HepG2 (cell line): Measurements from ENCODE around the gene ZBTB20. TPM values are rescaled to one million over a fixed set of nuclear protein-coding genes. Genes with fewer than 3 reads are reported as not detected.

Source experiments
- ATAC-seq: fragments of 200-7000 bp; cut with Tn5 transposase; 3 replicates; pipeline ENCODE4 v1.9.1; 2020; ENCODE audit warnings: mild to moderate bottlenecking, moderate library complexity
- BruUV-seq: library from RNA; stranded (reverse); fragments of 400-500 nt; replicated peaks from 2 replicates; lab custom pipeline; 2021; lab: Mats Ljungman, UMichigan
- CTCF ChIA-PET: fragments of 300-600 bp; formaldehyde crosslinking; extraction: SDS; loops from one replicate; lab custom pipeline; 2021; ENCODE audit warnings: low total read pairs, inconsistent platforms, low intra/inter-chr PET ratio; lab: Yijun Ruan, JAX
- POLR2A ChIA-PET: fragments of 350-600 bp; sonication (Branson Sonifier 250); formaldehyde crosslinking; loops from one replicate; lab custom pipeline; 2020; ENCODE audit warnings: antibody characterized with exemption, inconsistent platforms; lab: Yijun Ruan, JAX
- DNase-seq: peaks from one replicate; pipeline ENCODE4 v3.0.0-alpha.2; 2015; ENCODE audit warnings: low spot score
- FAIRE-seq: peaks from 3 replicates; lab custom pipeline; 2011; peaks lifted over from hg19 to GRCh38; lab: Jason Lieb, UNC
- H2AFZ ChIP-seq: one replicate; pipeline ENCODE4 v1.6.1; 2011; ENCODE audit warnings: low read length, inconsistent platforms
- H3K27ac ChIP-seq: fragments of 300-600 bp; 3 replicates; pipeline ENCODE4 v1.8.0; 2011; ENCODE audit warnings: mixed run types, mild to moderate bottlenecking, mixed read lengths, low read length, inconsistent platforms; ENCODE audit not compliant: insufficient read depth; ENCODE audit errors: extremely low read length
- H3K27me3 ChIP-seq, 2 experiments: fragments of 200-600 bp in 1 of 2; 2 replicates in 1 of 2; 3 replicates in 1 of 2; pipeline versions ENCODE4 v1.6.0 to v1.8.0; 2011; ENCODE audit warnings: low read length in 2 of 2, mild to moderate bottlenecking in 2 of 2, moderate library complexity in 2 of 2, inconsistent platforms in 1 of 2; ENCODE audit not compliant: insufficient read depth in 2 of 2, control insufficient read depth in 1 of 2
- H3K36me3 ChIP-seq, 2 experiments: fragments of 200-600 bp in 1 of 2; replicated peaks in 1 of 2; 2 replicates in 1 of 2; 3 replicates in 1 of 2; pipeline versions ENCODE4 v1.5.1 to v1.8.0; 2011; ENCODE audit warnings: low read length in 2 of 2, inconsistent platforms in 1 of 2; ENCODE audit not compliant: insufficient read depth in 2 of 2, control insufficient read depth in 1 of 2
- H3K4me1 ChIP-seq: 2 replicates; pipeline ENCODE4 v1.5.1; 2012; ENCODE audit warnings: low read length, inconsistent platforms; ENCODE audit not compliant: insufficient read depth
- H3K4me2 ChIP-seq: 2 replicates; pipeline ENCODE4 v1.6.0; 2011; ENCODE audit warnings: low read depth, low read length, inconsistent platforms
- H3K4me3 ChIP-seq, 3 experiments: fragments of 200-600 bp in 1 of 3; sonication (generic), shearing (Covaris generic) in 1 of 3; replicated peaks in 1 of 3; 2 replicates each; pipeline ENCODE4 v1.5.1; 2011 to 2016; ENCODE audit warnings: low read length in 3 of 3, inconsistent platforms in 2 of 3, low read depth in 2 of 3, mild to moderate bottlenecking in 2 of 3, control low read depth in 1 of 3, mixed read lengths in 1 of 3; ENCODE audit not compliant: insufficient read depth in 1 of 3
- H3K79me2 ChIP-seq: one replicate; pipeline ENCODE4 v1.6.1; 2011; ENCODE audit warnings: low read length, inconsistent platforms; ENCODE audit not compliant: insufficient read depth
- H3K9ac ChIP-seq: 2 replicates; pipeline ENCODE4 v1.6.0; 2011; ENCODE audit warnings: mild to moderate bottlenecking, low read depth, low read length, inconsistent platforms; ENCODE audit not compliant: insufficient read depth
- H3K9me3 ChIP-seq: 2 replicates; pipeline ENCODE4 v1.5.1; 2012; ENCODE audit warnings: mild to moderate bottlenecking, low read length
- H4K20me1 ChIP-seq: 2 replicates; pipeline ENCODE4 v1.6.0; 2011; ENCODE audit warnings: inconsistent platforms, mild to moderate bottlenecking, low read length, moderate library complexity; ENCODE audit not compliant: insufficient read depth
- CC2D1A ChIP-seq: sonication (generic); formaldehyde crosslinking; IDR thresholded peaks from 2 replicates; pipeline ENCODE4 v1.8.1; 2023; ENCODE audit warnings: mild to moderate bottlenecking, missing genetic modification reagents
- CREB1 ChIP-seq, 2 experiments: fragments of 450-650 bp in 1 of 2; IDR thresholded peaks; 2 replicates each; pipeline ENCODE4 v1.6.1; 2016 to 2017; ENCODE audit warnings: control low read depth in 1 of 2, mild to moderate bottlenecking in 1 of 2, missing compliant biosample characterization in 1 of 2, missing genetic modification characterization in 1 of 2
- CREM ChIP-seq, 2 experiments: sonication (generic) in 1 of 2; formaldehyde crosslinking in 1 of 2; IDR thresholded peaks; 2 replicates each; pipeline versions ENCODE4 v1.4.0 to v1.6.1; 2016 to 2020; ENCODE audit warnings: antibody characterized with exemption in 1 of 2, mild to moderate bottlenecking in 1 of 2, missing genetic modification reagents in 1 of 2
- ESRRA ChIP-seq: sonication (generic); formaldehyde crosslinking; IDR thresholded peaks from 2 replicates; pipeline ENCODE4 v1.5.1; 2020; ENCODE audit warnings: mild to moderate bottlenecking, low read depth, missing genetic modification reagents
- MTF2 ChIP-seq: sonication (generic); formaldehyde crosslinking; IDR thresholded peaks from 2 replicates; pipeline ENCODE4 v1.5.0; 2020; ENCODE audit warnings: missing genetic modification reagents, borderline replicate concordance
- NCOA5 ChIP-seq: sonication (generic); formaldehyde crosslinking; IDR thresholded peaks from 2 replicates; pipeline ENCODE4 v1.4.0; 2020; ENCODE audit warnings: missing genetic modification reagents
- REL ChIP-seq: sonication (generic); formaldehyde crosslinking; conservative IDR thresholded peaks from 2 replicates; pipeline ENCODE4 v1.8.0; 2022; ENCODE audit warnings: mild to moderate bottlenecking, missing genetic modification reagents, moderate library complexity
- TCF12 ChIP-seq, 2 experiments: fragments of 450-650 bp in 1 of 2; sonication (generic) in 1 of 2; formaldehyde crosslinking in 1 of 2; IDR thresholded peaks; 2 replicates each; pipeline versions ENCODE4 v1.6.1 to v1.8.0; 2017 to 2022; ENCODE audit warnings: antibody characterized with exemption in 1 of 2, mild to moderate bottlenecking in 1 of 2, missing genetic modification reagents in 1 of 2, moderate library complexity in 1 of 2
- TCF7L2 ChIP-seq: IDR thresholded peaks from 2 replicates; pipeline ENCODE4 v1.6.1; 2011; ENCODE audit warnings: mild to moderate bottlenecking, low read depth, low read length, moderate library complexity
- ZFP37 ChIP-seq: sonication (generic); formaldehyde crosslinking; IDR thresholded peaks from 2 replicates; pipeline ENCODE4 v1.4.0; 2020; ENCODE audit warnings: missing genetic modification reagents, borderline replicate concordance
- ZMYM2 ChIP-seq: sonication (generic); formaldehyde crosslinking; IDR thresholded peaks from 2 replicates; pipeline ENCODE4 v1.8.0; 2022; ENCODE audit warnings: mild to moderate bottlenecking, missing genetic modification reagents
- ZNF709 ChIP-seq: sonication (generic); formaldehyde crosslinking; IDR thresholded peaks from 2 replicates; pipeline ENCODE4 v1.5.0; 2020; ENCODE audit warnings: mild to moderate bottlenecking, missing genetic modification reagents
- ZSCAN30 ChIP-seq: sonication (generic); formaldehyde crosslinking; IDR thresholded peaks from 2 replicates; pipeline ENCODE4 v1.5.0; 2020; ENCODE audit warnings: mild to moderate bottlenecking, missing genetic modification reagents
- WGBS: methylation state at CpG from one replicate; pipeline ENCODE4 v1.1.6; 2017; ENCODE audit warnings: low lambda C conversion rate; 5-methylcytosine and 5-hydroxymethylcytosine counted together
- in situ Hi-C: cut with HindIII; loops from 2 replicates; pipeline ENCODE4 v1.10.0; 2017; ENCODE audit warnings: low pct_unique_long_range_greater_than_20kb; ENCODE audit not compliant: extremely low pct_ligation_motif_present
- intact Hi-C: fragments of 100-400 bp; cut with micrococcal nuclease; formaldehyde crosslinking; loops from one replicate; pipeline ENCODE4 v1.10.0; 2022; ENCODE audit not compliant: unreplicated experiment
- polyA plus RNA-seq, 8 experiments: library from polyadenylated mRNA; depleted of rRNA in 3 of 8; stranded (reverse) in 7 of 8; unstranded in 1 of 8; fragments of >200 nt; fragmentation: Illumina TruSeq in 4 of 8; extraction: Trizol in 4 of 8; gene quantifications; 2 replicates each; pipeline versions ENCODE4 v1.2.1 to v1.2.3, GENCODE V29; 2011 to 2016; ENCODE audit warnings: low read depth in 4 of 8, missing spikeins in 1 of 8, mixed read lengths in 1 of 8; ENCODE audit not compliant: insufficient read depth in 1 of 8
- total RNA-seq, 5 experiments: library from RNA; depleted of rRNA; stranded (reverse); fragments of >200 nt; fragmentation: Illumina TruSeq; extraction: Trizol; gene quantifications; 2 replicates each; pipeline ENCODE4 v1.2.3, GENCODE V29; 2016; ENCODE audit warnings: low read depth in 1 of 5
- TF ChIP-seq, protein P1 (sequence below): sonication (generic); formaldehyde crosslinking; IDR thresholded peaks from 2 replicates; pipeline ENCODE4 v1.8.0; 2022; ENCODE audit warnings: mild to moderate bottlenecking, missing genetic modification reagents

ZBTB20 gene
- total and polyA plus RNA-seq, 2 of the 13 experiments (the other 11 are each of a cell fraction or from before 2014, with no cell fraction given) = 1.9 to 8.8 TPM

DNA sequence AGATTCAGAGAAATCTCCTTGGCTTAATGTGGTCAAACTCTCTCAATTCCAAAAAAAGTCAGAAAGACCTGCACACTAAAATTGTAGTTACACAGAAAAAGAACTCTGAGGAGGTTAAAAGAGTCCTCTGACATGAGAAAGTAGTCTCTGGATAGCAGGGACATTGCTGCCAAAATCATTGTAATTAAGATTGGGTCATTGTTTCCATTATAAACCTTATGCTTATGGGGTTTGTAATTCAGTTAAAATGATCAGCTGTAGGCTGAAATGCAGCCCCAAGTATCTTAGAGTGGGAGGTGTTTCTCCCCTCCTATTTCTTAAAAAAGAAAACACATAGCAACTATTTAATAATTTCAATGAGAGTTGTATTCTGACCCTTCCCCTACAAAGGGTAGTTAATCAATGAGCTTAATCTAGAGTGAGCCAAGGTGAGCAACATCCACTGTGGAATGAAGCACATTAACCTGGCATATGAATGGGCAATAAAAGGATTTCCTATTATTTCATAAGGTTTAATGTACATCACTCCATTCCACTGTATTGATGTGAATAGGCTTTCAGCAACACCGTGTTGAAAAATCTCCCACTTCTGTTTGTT lies 446.4 kb downstream of the ZBTB20 start:
- no peak for FAIRE-seq
- ATAC-seq = no peak

More for the DNA sequence above, 446.4 kb downstream of the ZBTB20 start:
- 71% methylated on average over 1 of the region's 1 CpG for WGBS
- in situ Hi-C loops (no loop called here), intact Hi-C loops (loop anchor here (10.0 kb wide), 1 partner anchor 176 kb away; no protein-coding TSS in a partner anchor)
- POLR2A ChIA-PET = no interaction called here
- no peak overlapping the region for H3K4me2 ChIP-seq
- no peak overlapping the region for H3K27ac ChIP-seq
- no TSS peak for BruUV-seq
- H2AFZ ChIP-seq = no peak overlapping the region
- CTCF ChIA-PET = no interaction called here
- H3K79me2 ChIP-seq = no peaks in the 10 kb centered on the region
- no peaks in the 10 kb centered on the region for H4K20me1 ChIP-seq
- peaks cover 18% of the 10 kb centered on the region for H3K4me1 ChIP-seq
- no peak for DNase-seq
- H3K27me3 ChIP-seq = no peaks in the 10 kb centered on the region
- no peaks in the 10 kb centered on the region for H3K9me3 ChIP-seq
- no peak for TF ChIP-seq CREB1 (IDR thresholded peaks at IDR 0.05)
- TF ChIP-seq CREB1 (CRISPR knock-in tag; IDR thresholded peaks at IDR 0.05) = no peak
- no peak for TF ChIP-seq CC2D1A (CRISPR knock-in tag)
- TF ChIP-seq, protein P1, sequence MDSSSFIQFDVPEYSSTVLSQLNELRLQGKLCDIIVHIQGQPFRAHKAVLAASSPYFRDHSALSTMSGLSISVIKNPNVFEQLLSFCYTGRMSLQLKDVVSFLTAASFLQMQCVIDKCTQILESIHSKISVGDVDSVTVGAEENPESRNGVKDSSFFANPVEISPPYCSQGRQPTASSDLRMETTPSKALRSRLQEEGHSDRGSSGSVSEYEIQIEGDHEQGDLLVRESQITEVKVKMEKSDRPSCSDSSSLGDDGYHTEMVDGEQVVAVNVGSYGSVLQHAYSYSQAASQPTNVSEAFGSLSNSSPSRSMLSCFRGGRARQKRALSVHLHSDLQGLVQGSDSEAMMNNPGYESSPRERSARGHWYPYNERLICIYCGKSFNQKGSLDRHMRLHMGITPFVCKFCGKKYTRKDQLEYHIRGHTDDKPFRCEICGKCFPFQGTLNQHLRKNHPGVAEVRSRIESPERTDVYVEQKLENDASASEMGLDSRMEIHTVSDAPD (CRISPR knock-in tag) = no peak
- no peak for TF ChIP-seq ZNF709 (CRISPR knock-in tag)
- no peak for TF ChIP-seq ZSCAN30 (CRISPR knock-in tag)
- no peak for TF ChIP-seq TCF12 (IDR thresholded peaks at IDR 0.05)
- TF ChIP-seq TCF12 (CRISPR knock-in tag; IDR thresholded peaks at IDR 0.05) = no peak
- TF ChIP-seq ZFP37 (CRISPR knock-in tag) = no peak
- no peak for TF ChIP-seq REL (CRISPR knock-in tag)
- no peak for TF ChIP-seq NCOA5 (CRISPR knock-in tag)
- TF ChIP-seq TCF7L2 = no peak
- no peak for TF ChIP-seq ESRRA (CRISPR knock-in tag)
- TF ChIP-seq MTF2 (CRISPR knock-in tag) = no peak
- no peak for TF ChIP-seq ZMYM2
- no peak for TF ChIP-seq CREM (IDR thresholded peaks at IDR 0.05)
- no peak for TF ChIP-seq CREM (CRISPR knock-in tag; IDR thresholded peaks at IDR 0.05)
- no peak overlapping the region for H3K9ac ChIP-seq
- H3K4me3 ChIP-seq = no peak overlapping the region
- no peaks in the 10 kb centered on the region for H3K36me3 ChIP-seq
